K562 (cell line): Measurements from ENCODE around the gene PIK3R5. TPM values are rescaled to one million over a fixed set of nuclear protein-coding genes. Genes with fewer than 3 reads are reported as not detected.

Source experiments
- ATAC-seq: fragments of 200-7000 bp; cut with Tn5 transposase; 3 replicates; pipeline ENCODE4 v1.9.1; 2020; ENCODE audit warnings: moderate library complexity
- BruUV-seq: library from RNA; stranded (reverse); fragments of 400-500 nt; replicated peaks from 2 replicates; lab custom pipeline; 2021; lab: Mats Ljungman, UMichigan
- CTCF ChIA-PET: fragments of 300-600 bp; formaldehyde crosslinking; extraction: SDS; loops from one replicate; lab custom pipeline; 2021; ENCODE audit warnings: low intra/inter-chr PET ratio; lab: Yijun Ruan, JAX
- POLR2A ChIA-PET: fragments of 300-600, 350-650 bp; sonication (Branson Sonifier 250); formaldehyde crosslinking; extraction: SDS; loops from one replicate; lab custom pipeline; 2021; ENCODE audit warnings: antibody characterized with exemption, inconsistent platforms; lab: Yijun Ruan, JAX
- DNase-seq, 4 experiments: peaks; one replicate each; pipeline versions ENCODE4 v3.0.0 to v3.0.0-alpha.2; 2011 to 2018; ENCODE audit warnings: low spot score in 3 of 4, mixed read lengths in 3 of 4; ENCODE audit errors: extremely low read depth in 1 of 4
- FAIRE-seq: peaks from 2 replicates; lab custom pipeline; 2011; peaks lifted over from hg19 to GRCh38; lab: Jason Lieb, UNC
- H2AFZ ChIP-seq: 2 replicates; pipeline ENCODE4 v1.6.0; 2011; ENCODE audit warnings: low read depth, low read length, control low read depth, inconsistent platforms
- H3K27ac ChIP-seq: fragments of 200-600 bp; 3 replicates; pipeline ENCODE4 v1.8.0; 2011; ENCODE audit warnings: low read depth, mild to moderate bottlenecking, control low read depth, inconsistent platforms, low read length, moderate library complexity, mixed read lengths; ENCODE audit errors: extremely low read depth
- H3K27me3 ChIP-seq, 2 experiments: fragments of 300-600 bp in 1 of 2; 2 replicates in 1 of 2; 3 replicates in 1 of 2; pipeline versions ENCODE4 v1.6.0 to v1.8.0; 2011; ENCODE audit warnings: inconsistent platforms in 2 of 2, low read length in 2 of 2, mild to moderate bottlenecking in 1 of 2, mixed read lengths in 1 of 2, moderate library complexity in 1 of 2; ENCODE audit not compliant: control insufficient read depth in 2 of 2, insufficient read depth in 2 of 2
- H3K36me3 ChIP-seq: fragments of 300-600 bp; 3 replicates; pipeline ENCODE4 v1.8.0; 2011; ENCODE audit warnings: mild to moderate bottlenecking, low read length, inconsistent platforms; ENCODE audit not compliant: control insufficient read depth, insufficient read depth
- H3K4me1 ChIP-seq, 2 experiments: fragments of 200-600 bp in 1 of 2; replicated peaks in 1 of 2; 2 replicates in 1 of 2; 3 replicates in 1 of 2; pipeline versions ENCODE4 v1.5.1 to v1.8.0; 2011; ENCODE audit warnings: inconsistent platforms in 2 of 2, low read length in 2 of 2, mild to moderate bottlenecking in 1 of 2, mixed read lengths in 1 of 2, moderate library complexity in 1 of 2; ENCODE audit not compliant: control insufficient read depth in 2 of 2, insufficient read depth in 2 of 2
- H3K4me2 ChIP-seq: 2 replicates; pipeline ENCODE4 v1.6.1; 2011; ENCODE audit warnings: low read length, control low read depth, inconsistent platforms, mixed read lengths; ENCODE audit not compliant: insufficient read depth
- H3K4me3 ChIP-seq: fragments of 200-600 bp; sonication (generic), shearing (Covaris generic); 2 replicates; pipeline ENCODE4 v1.5.1; 2016; ENCODE audit warnings: control low read depth, inconsistent platforms
- H3K79me2 ChIP-seq: fragments of 200-600 bp; 3 replicates; pipeline ENCODE4 v1.8.0; 2011; ENCODE audit warnings: low read length, inconsistent platforms; ENCODE audit not compliant: control insufficient read depth, insufficient read depth
- H3K9ac ChIP-seq, 2 experiments: 2 replicates each; pipeline versions ENCODE4 v1.6.0 to v1.6.1; 2011; ENCODE audit warnings: low read depth in 2 of 2, low read length in 2 of 2, control low read depth in 1 of 2, inconsistent platforms in 1 of 2, mild to moderate bottlenecking in 1 of 2, mixed read lengths in 1 of 2; ENCODE audit not compliant: insufficient read depth in 1 of 2
- H3K9me1 ChIP-seq: one replicate; pipeline ENCODE4 v1.6.0; 2011; ENCODE audit warnings: inconsistent platforms, mild to moderate bottlenecking, low read length, moderate library complexity; ENCODE audit not compliant: control insufficient read depth, insufficient read depth
- H3K9me3 ChIP-seq: replicated peaks from 2 replicates; pipeline ENCODE4 v1.5.1; 2011; ENCODE audit warnings: low read depth, low read length, inconsistent platforms; ENCODE audit not compliant: control insufficient read depth, insufficient read depth
- H4K20me1 ChIP-seq: replicated peaks from 2 replicates; pipeline ENCODE4 v1.6.1; 2011; ENCODE audit warnings: low read length, inconsistent platforms, mixed read lengths; ENCODE audit not compliant: control insufficient read depth, insufficient read depth
- ATF1 ChIP-seq, 2 experiments: fragments of 450-650 bp in 1 of 2; IDR thresholded peaks; 2 replicates each; pipeline ENCODE4 v1.6.1; 2016; ENCODE audit warnings: missing compliant biosample characterization in 1 of 2, missing genetic modification characterization in 1 of 2
- CGGBP1 ChIP-seq: fragments of 250-450 bp; sonication (Bioruptor Pico); IDR thresholded peaks from 2 replicates; pipeline ENCODE4 v1.9.0; 2021; ENCODE audit warnings: mild to moderate bottlenecking
- ETS2 ChIP-seq: IDR thresholded peaks from 2 replicates; pipeline ENCODE4 v1.6.1; 2016; ENCODE audit warnings: borderline replicate concordance, missing genetic modification characterization, mild to moderate bottlenecking, moderate library complexity, missing compliant biosample characterization; ENCODE audit not compliant: poor library complexity, severe bottlenecking
- MYNN ChIP-seq, 2 experiments: sonication (generic); formaldehyde crosslinking in 1 of 2; IDR thresholded peaks; 2 replicates each; pipeline versions ENCODE4 v1.5.0 to v1.6.1; 2016 to 2020; ENCODE audit warnings: antibody characterized with exemption in 1 of 2, missing genetic modification reagents in 1 of 2
- NFXL1 ChIP-seq: fragments of 450-650 bp; formaldehyde crosslinking; IDR thresholded peaks from 2 replicates; pipeline ENCODE4 v1.4.0; 2021; ENCODE audit warnings: mild to moderate bottlenecking
- NR0B1 ChIP-seq: fragments of 450-650 bp; IDR thresholded peaks from one replicate; pipeline ENCODE4 v1.6.1; 2018; ENCODE audit warnings: mild to moderate bottlenecking, moderate library complexity; ENCODE audit not compliant: partially characterized antibody
- RBM39 ChIP-seq: fragments of 200-400 bp; formaldehyde crosslinking; optimal IDR thresholded peaks from 2 replicates; pipeline ENCODE3; 2018; ENCODE audit warnings: low read depth, low read length
- SIN3B ChIP-seq: fragments of 450-650 bp; IDR thresholded peaks from 2 replicates; pipeline ENCODE4 v1.6.1; 2017; ENCODE audit warnings: low read depth, mild to moderate bottlenecking, moderate library complexity
- SRF ChIP-seq, 2 experiments: fragments of 250-450, 450-650 bp in 1 of 2; sonication (Bioruptor Pico) in 1 of 2; sonication (generic) in 1 of 2; formaldehyde crosslinking; IDR thresholded peaks; 2 replicates each; pipeline versions ENCODE4 v1.5.0 to v1.5.1; 2020 to 2022; ENCODE audit warnings: mild to moderate bottlenecking in 1 of 2, missing genetic modification reagents in 1 of 2
- TEAD4 ChIP-seq, 2 experiments: sonication (generic) in 1 of 2; formaldehyde crosslinking in 1 of 2; IDR thresholded peaks; 2 replicates each; pipeline versions ENCODE4 v1.6.1 to v1.8.0; 2012 to 2022; ENCODE audit warnings: borderline replicate concordance in 1 of 2, inconsistent platforms in 1 of 2, low read length in 1 of 2, mild to moderate bottlenecking in 1 of 2, missing genetic modification reagents in 1 of 2
- ZBTB5 ChIP-seq: fragments of 450-650 bp; IDR thresholded peaks from 2 replicates; pipeline ENCODE4 v1.6.1; 2017; ENCODE audit warnings: antibody characterized with exemption
- ZC3H11A ChIP-seq: IDR thresholded peaks from 2 replicates; pipeline ENCODE4 v1.6.1; 2012; ENCODE audit warnings: low read depth, low read length, improper control_type of control experiment
- ZKSCAN8 ChIP-seq: fragments of 200-800 bp; sonication (Bioruptor generic); IDR thresholded peaks from 2 replicates; pipeline ENCODE4 v1.6.1; 2016; ENCODE audit warnings: missing genetic modification characterization, missing compliant biosample characterization
- ZMIZ1 ChIP-seq, 2 experiments: fragments of 150-350 bp in 1 of 2; IDR thresholded peaks; 2 replicates each; pipeline ENCODE4 v1.6.1; 2012 to 2016; ENCODE audit warnings: low read depth in 2 of 2, low read length in 2 of 2, mild to moderate bottlenecking in 1 of 2, moderate library complexity in 1 of 2
- WGBS: fragments of 100-300 bp; shearing (Covaris generic); methylation state at CpG from one replicate; pipeline ENCODE4 v1.1.6; 2016; ENCODE audit warnings: low coverage, mixed read lengths; ENCODE audit not compliant: insufficient coverage; ENCODE audit errors: missing lambda C conversion rate; 5-methylcytosine and 5-hydroxymethylcytosine counted together
- in situ Hi-C: fragments of 300-500 bp; cut with MboI; formaldehyde crosslinking; loops from 4 replicates; pipeline ENCODE4 v1.15.0; 2018; ENCODE audit warnings: inconsistent platforms, mixed read lengths
- intact Hi-C: fragments of 100-400 bp; cut with micrococcal nuclease; formaldehyde crosslinking; loops from 2 replicates; pipeline ENCODE4 v1.14.2; 2022
- polyA plus RNA-seq, 8 experiments: library from polyadenylated mRNA; depleted of rRNA in 4 of 8; stranded (reverse) in 5 of 8; unstranded in 3 of 8; fragments of >200 nt; fragmentation: Nextera tagmentation in 2 of 8; fragmentation: Illumina TruSeq in 1 of 8; extraction: Ambion mirVana in 2 of 8; extraction: Trizol in 1 of 8; gene quantifications; 2 replicates each; pipeline versions ENCODE4 v1.2.1 to v1.2.3, GENCODE V29; 2011 to 2014; ENCODE audit warnings: inconsistent platforms in 1 of 8, missing spikeins in 1 of 8
- total RNA-seq, 7 experiments: library from RNA; depleted of rRNA in 6 of 7; stranded (reverse); fragments of >200 nt in 6 of 7; fragmentation: Illumina TruSeq in 2 of 7; extraction: Trizol in 2 of 7; gene quantifications; 2 replicates each; pipeline versions ENCODE4 v1.2.1 to v1.2.3, GENCODE V29; 2011 to 2021; ENCODE audit warnings: low replicate concordance in 1 of 7

Gene PIK3R5
- total and polyA plus RNA-seq, 9 of the 15 experiments (the other 6 are each of a cell fraction or from before 2014, with no cell fraction given), result 0.01 to 0.38 TPM; not detected in 7

GRCh38 chr17:9011001-9011400, 45.5 kb upstream of the PIK3R5 start:
- H3K9ac ChIP-seq, result no peak overlapping the region
- H3K4me1 ChIP-seq, result no peaks in the 10 kb centered on the region
- no TSS peak for BruUV-seq
- H3K9me1 ChIP-seq, result no peaks in the 10 kb centered on the region
- no peaks in the 10 kb centered on the region for H4K20me1 ChIP-seq
- ChIA-PET CTCF (no interaction called here), POLR2A (no interaction called here)
- no peak overlapping the region for H3K4me2 ChIP-seq
- DNase-seq (no peak), FAIRE-seq (no peak), ATAC-seq (no peak)
- in situ Hi-C loops (no loop called here), intact Hi-C loops (no loop called here)
- no peak overlapping the region for H2AFZ ChIP-seq
- H3K79me2 ChIP-seq, result no peaks in the 10 kb centered on the region
- 0% methylated on average over 6 of the region's 7 CpGs for WGBS
- no peak overlapping the region for H3K27ac ChIP-seq
- H3K4me3 ChIP-seq, result no peak overlapping the region
- H3K27me3 ChIP-seq, result no peaks in the 10 kb centered on the region; a peak in 1 of 5 replicates
- no peaks in the 10 kb centered on the region for H3K9me3 ChIP-seq
- H3K36me3 ChIP-seq, result no peaks in the 10 kb centered on the region
- TF ChIP-seq ZMIZ1 (IDR thresholded peaks at IDR 0.05; ENCODE audit: low read depth in 2 of 2, low read length in 2 of 2), result no peak
- no peak for TF ChIP-seq MYNN (IDR thresholded peaks at IDR 0.05)
- no peak for TF ChIP-seq MYNN (CRISPR knock-in tag; IDR thresholded peaks at IDR 0.05)
- no peak for TF ChIP-seq SIN3B
- no peak for TF ChIP-seq ZBTB5
- no peak for TF ChIP-seq ATF1 (CRISPR knock-in tag; IDR thresholded peaks at IDR 0.05)
- no peak for TF ChIP-seq ATF1 (tag; IDR thresholded peaks at IDR 0.05)
- TF ChIP-seq ZC3H11A, result no peak
- no peak for TF ChIP-seq TEAD4 (IDR thresholded peaks at IDR 0.05; ENCODE audit: low read length)
- no peak for TF ChIP-seq TEAD4 (CRISPR knock-in tag; IDR thresholded peaks at IDR 0.05; ENCODE audit: borderline replicate concordance)
- no peak for TF ChIP-seq NR0B1
- TF ChIP-seq NFXL1 (CRISPR knock-in tag), result no peak
- no peak for TF ChIP-seq SRF (CRISPR knock-in tag; IDR thresholded peaks at IDR 0.05)
- no peak for TF ChIP-seq CGGBP1
- no peak for TF ChIP-seq RBM39
- no peak for TF ChIP-seq ETS2 (tag)
- no peak for TF ChIP-seq ZKSCAN8 (CRISPR knock-in tag)
